Keratinocyte (primary cell): ENCODE data around the gene KMT2B. TPM values are rescaled to one million over a fixed set of nuclear protein-coding genes. Genes with fewer than 3 reads are reported as not detected.

Source experiments
- DNase-seq: peaks from one replicate; pipeline ENCODE4 v3.0.0-alpha.2; 2011; ENCODE audit warnings: low read depth, missing footprints, low spot score
- FAIRE-seq: peaks from 2 replicates; lab custom pipeline; 2011; peaks lifted over from hg19 to GRCh38; lab: Jason Lieb, UNC
- H2AFZ ChIP-seq: 2 replicates; pipeline ENCODE4 v1.6.0; 2012; ENCODE audit warnings: low read length, control low read depth, inconsistent platforms; ENCODE audit not compliant: control insufficient read depth
- H3K27ac ChIP-seq: 2 replicates; pipeline ENCODE4 v1.5.1; 2011; ENCODE audit warnings: low read length; ENCODE audit not compliant: control insufficient read depth, insufficient read depth
- H3K27me3 ChIP-seq: 3 replicates; pipeline ENCODE4 v1.6.0; 2011; ENCODE audit warnings: low read length; ENCODE audit not compliant: control insufficient read depth, insufficient read depth; ENCODE audit errors: extremely low read depth
- H3K36me3 ChIP-seq, 2 experiments: 2 replicates in 1 of 2; 3 replicates in 1 of 2; pipeline ENCODE4 v1.5.1; 2011; ENCODE audit warnings: low read length in 2 of 2, mild to moderate bottlenecking in 1 of 2; ENCODE audit not compliant: control insufficient read depth in 2 of 2, insufficient read depth in 2 of 2; ENCODE audit errors: extremely low read depth in 1 of 2
- H3K4me1 ChIP-seq: 3 replicates; pipeline ENCODE4 v1.5.1; 2011; ENCODE audit warnings: low read length; ENCODE audit not compliant: control insufficient read depth, insufficient read depth; ENCODE audit errors: extremely low read depth
- H3K4me2 ChIP-seq: 3 replicates; pipeline ENCODE4 v1.6.0; 2011; ENCODE audit warnings: low read depth, low read length; ENCODE audit not compliant: control insufficient read depth, insufficient read depth; ENCODE audit errors: extremely low read depth
- H3K4me3 ChIP-seq, 3 experiments: fragments of 200-600 bp in 1 of 3; sonication (generic) in 1 of 3; 2 replicates in 2 of 3; 3 replicates in 1 of 3; pipeline ENCODE4 v1.5.1; 2011 to 2016; ENCODE audit warnings: low read length in 3 of 3, mild to moderate bottlenecking in 3 of 3, control low read depth in 2 of 3, inconsistent platforms in 1 of 3, low read depth in 1 of 3, mixed read lengths in 1 of 3, mixed run types in 1 of 3, moderate library complexity in 1 of 3; ENCODE audit not compliant: control insufficient read depth in 2 of 3, insufficient read depth in 2 of 3; ENCODE audit errors: extremely low read depth in 1 of 3
- H3K79me2 ChIP-seq: 2 replicates; pipeline ENCODE4 v1.6.0; 2012; ENCODE audit warnings: low read length; ENCODE audit not compliant: control insufficient read depth, insufficient read depth
- H3K9ac ChIP-seq: 3 replicates; pipeline ENCODE4 v1.6.0; 2011; ENCODE audit warnings: low read length; ENCODE audit not compliant: control insufficient read depth, insufficient read depth; ENCODE audit errors: extremely low read depth
- H3K9me1 ChIP-seq: 3 replicates; pipeline ENCODE4 v1.6.0; 2011; ENCODE audit warnings: low read length; ENCODE audit not compliant: control insufficient read depth, insufficient read depth; ENCODE audit errors: extremely low read depth
- H3K9me3 ChIP-seq: 2 replicates; pipeline ENCODE4 v1.5.1; 2012; ENCODE audit warnings: low read depth, low read length; ENCODE audit not compliant: control insufficient read depth
- H4K20me1 ChIP-seq: 3 replicates; pipeline ENCODE4 v1.6.0; 2011; ENCODE audit warnings: low read length; ENCODE audit not compliant: control insufficient read depth, insufficient read depth; ENCODE audit errors: extremely low read depth
- EZH2 ChIP-seq: IDR thresholded peaks from one replicate; pipeline ENCODE4 v1.6.1; 2012; ENCODE audit warnings: inconsistent platforms, mild to moderate bottlenecking, low read length, moderate library complexity
- dilution Hi-C: fragments of 300-500 bp; cut with MboI; formaldehyde crosslinking; loops from one replicate; pipeline ENCODE4 v1.7.0; 2020; ENCODE audit warnings: low sequenced_read_pairs; ENCODE audit not compliant: extremely low pct_ligation_motif_present
- polyA plus RNA-seq, 5 experiments: library from polyadenylated mRNA; depleted of rRNA in 3 of 5; stranded (reverse) in 3 of 5; stranded (forward) in 1 of 5; unstranded in 1 of 5; fragments of >200 nt; gene quantifications; 1 replicate in 1 of 5; 2 replicates in 3 of 5; 3 replicates in 1 of 5; pipeline versions ENCODE4 v1.2.1 to v1.2.3, GENCODE V29; 2011 to 2012; ENCODE audit warnings: missing spikeins in 2 of 5, low read depth in 1 of 5, low replicate concordance in 1 of 5
- TF ChIP-seq, protein P1 (sequence below), 3 experiments: IDR thresholded peaks in 1 of 3; conservative IDR thresholded peaks in 1 of 3; optimal IDR thresholded peaks in 1 of 3; 2 replicates in 2 of 3; 3 replicates in 1 of 3; pipeline versions ENCODE3 to v1.5.1; 2011; ENCODE audit warnings: low read length in 3 of 3, mild to moderate bottlenecking in 3 of 3, moderate library complexity in 2 of 3, control low read depth in 1 of 3, inconsistent platforms in 1 of 3; ENCODE audit not compliant: insufficient read depth in 2 of 3; ENCODE audit errors: extremely low read depth in 1 of 3

The KMT2B gene
- polyA plus RNA-seq, 1 donor (not counting 4 experiments of a cell fraction or from before 2014, with no cell fraction given): 7.7 TPM

DNA sequence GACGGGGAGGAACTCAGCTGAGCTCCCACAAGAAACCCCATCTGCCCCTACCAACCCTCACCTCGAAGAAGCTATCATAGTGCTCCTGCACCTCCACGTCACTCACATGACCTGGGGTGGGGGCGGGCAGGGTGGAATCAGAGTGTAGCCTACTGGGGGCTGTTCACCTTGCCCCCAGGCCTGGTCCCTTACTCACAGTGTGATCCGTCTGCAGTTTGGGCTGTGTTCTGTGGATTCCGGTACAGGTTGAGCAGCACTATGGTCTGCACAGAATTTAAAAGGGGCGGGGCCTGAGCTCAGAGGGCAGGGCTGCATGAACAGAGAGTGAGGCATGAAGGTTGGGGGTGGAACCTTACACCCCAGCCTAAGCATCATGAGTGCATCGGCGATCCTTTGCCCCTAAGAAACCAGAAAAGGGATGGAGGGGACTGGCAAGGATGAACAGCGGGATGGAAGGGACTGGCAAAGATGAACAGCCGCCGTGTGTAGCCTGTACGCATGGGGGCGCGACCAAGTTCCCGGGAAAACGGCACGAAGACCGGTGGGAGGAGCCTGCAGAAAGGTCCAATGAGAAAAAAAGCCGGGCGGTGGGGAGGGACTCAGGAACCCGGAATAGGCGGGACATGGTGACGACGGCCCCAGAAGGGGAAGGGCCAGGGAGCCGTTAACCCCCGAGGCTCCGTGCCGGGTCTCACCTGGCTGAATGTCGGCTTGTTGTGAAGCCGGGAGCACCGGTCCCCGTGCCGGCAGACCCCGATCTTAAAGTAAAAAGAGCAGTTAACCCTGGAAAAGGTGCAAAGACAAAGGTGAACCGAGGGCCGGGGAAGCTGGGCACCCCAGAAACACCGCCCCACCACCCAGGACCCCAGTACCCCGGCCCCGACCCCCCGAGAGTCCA is 26.9 kb downstream of the KMT2B start:
- Histone ChIP-seq H3K9me1 (no peaks in the 10 kb centered on the region), H4K20me1 (no peaks in the 10 kb centered on the region), H3K4me1 (peaks cover 30% of the 10 kb centered on the region), H3K4me3 (peak overlapping the region; percentile 65 to 98 (median 93)), H3K27me3 (no peaks in the 10 kb centered on the region), H2AFZ (peak overlapping the region; percentile 87), H3K27ac (peak overlapping the region; percentile 94), H3K9me3 (no peaks in the 10 kb centered on the region), H3K9ac (peak overlapping the region; percentile 93), H3K79me2 (peaks cover 23% of the 10 kb centered on the region), H3K4me2 (peak overlapping the region; percentile 72), H3K36me3 (peaks cover 2 to 5% of the 10 kb centered on the region in 2 experiments)
- FAIRE-seq (peak; percentile 13), DNase-seq (peak; percentile 74)
- dilution Hi-C loops: no loop called here
- TF ChIP-seq, protein P1, sequence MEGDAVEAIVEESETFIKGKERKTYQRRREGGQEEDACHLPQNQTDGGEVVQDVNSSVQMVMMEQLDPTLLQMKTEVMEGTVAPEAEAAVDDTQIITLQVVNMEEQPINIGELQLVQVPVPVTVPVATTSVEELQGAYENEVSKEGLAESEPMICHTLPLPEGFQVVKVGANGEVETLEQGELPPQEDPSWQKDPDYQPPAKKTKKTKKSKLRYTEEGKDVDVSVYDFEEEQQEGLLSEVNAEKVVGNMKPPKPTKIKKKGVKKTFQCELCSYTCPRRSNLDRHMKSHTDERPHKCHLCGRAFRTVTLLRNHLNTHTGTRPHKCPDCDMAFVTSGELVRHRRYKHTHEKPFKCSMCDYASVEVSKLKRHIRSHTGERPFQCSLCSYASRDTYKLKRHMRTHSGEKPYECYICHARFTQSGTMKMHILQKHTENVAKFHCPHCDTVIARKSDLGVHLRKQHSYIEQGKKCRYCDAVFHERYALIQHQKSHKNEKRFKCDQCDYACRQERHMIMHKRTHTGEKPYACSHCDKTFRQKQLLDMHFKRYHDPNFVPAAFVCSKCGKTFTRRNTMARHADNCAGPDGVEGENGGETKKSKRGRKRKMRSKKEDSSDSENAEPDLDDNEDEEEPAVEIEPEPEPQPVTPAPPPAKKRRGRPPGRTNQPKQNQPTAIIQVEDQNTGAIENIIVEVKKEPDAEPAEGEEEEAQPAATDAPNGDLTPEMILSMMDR (optimal IDR thresholded peaks at IDR 0.05 in 1 of 3, IDR thresholded peaks at IDR 0.05 in 1 of 3, conservative IDR thresholded peaks at IDR 0.05 in 1 of 3; ENCODE audit: extremely low read depth in 1 of 3, insufficient read depth in 2 of 3, low read length in 3 of 3): peak in 2 of 3 experiments; percentile 10 to 46
- TF ChIP-seq EZH2: no peak

DNA sequence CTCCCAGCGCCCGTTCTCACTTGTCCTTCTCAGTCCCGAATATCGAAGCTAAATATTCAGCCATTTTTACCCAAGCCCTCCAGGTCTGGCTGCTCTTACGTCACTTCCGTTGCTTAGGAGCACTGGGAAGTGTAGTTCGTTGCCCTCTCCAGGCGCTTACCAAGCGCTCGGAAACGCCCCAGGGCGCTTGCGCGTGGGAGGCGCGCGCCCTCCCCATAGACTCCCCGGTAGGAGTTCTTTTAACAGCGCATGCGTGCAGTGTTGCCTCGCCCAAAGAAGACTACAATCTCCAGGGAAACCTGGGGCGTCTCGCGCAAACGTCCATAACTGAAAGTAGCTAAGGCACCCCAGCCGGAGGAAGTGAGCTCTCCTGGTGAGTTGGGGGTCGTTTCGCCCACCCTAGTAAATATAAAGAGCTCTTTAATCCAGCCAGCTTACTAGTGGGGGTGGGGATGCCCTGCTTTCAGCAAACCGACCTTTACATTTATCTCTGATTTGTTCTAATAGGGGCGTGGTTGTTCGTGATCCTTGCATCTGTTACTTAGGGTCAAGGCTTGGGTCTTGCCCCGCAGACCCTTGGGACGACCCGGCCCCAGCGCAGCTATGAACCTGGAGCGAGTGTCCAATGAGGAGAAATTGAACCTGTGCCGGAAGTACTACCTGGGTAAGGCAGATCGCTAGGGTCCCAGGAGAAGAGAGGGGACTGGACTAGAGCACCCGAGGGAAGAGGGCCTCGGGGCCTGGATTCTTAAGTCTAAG is 27.7 kb downstream of the KMT2B start, which contains the start of the genes PSENEN and U2AF1L4:
Gene PSENEN (plus strand): TSS at position 324 of the 759 bp plus-strand sequence. CDS start 280 bp downstream, at position 604.
Gene U2AF1L4 (minus strand): TSS at position 91 of the 759 bp plus-strand sequence. CDS start 27 bp downstream, at position 64.
- peak within 1 kb of the TSS; percentile 94 for H3K27ac ChIP-seq
- H3K79me2 ChIP-seq: peaks cover 30% of the 10 kb centered on the region
- no peak for TF ChIP-seq EZH2
- TF ChIP-seq, protein P1 (optimal IDR thresholded peaks at IDR 0.05 in 1 of 3, IDR thresholded peaks at IDR 0.05 in 1 of 3, conservative IDR thresholded peaks at IDR 0.05 in 1 of 3; ENCODE audit: extremely low read depth in 1 of 3, insufficient read depth in 2 of 3, low read length in 3 of 3): no peak
- DNase-seq (peak; percentile 96), FAIRE-seq (peak; percentile 68)
- H4K20me1 ChIP-seq: no peaks in the 10 kb centered on the region
- H3K4me3 ChIP-seq: peak within 1 kb of the TSS; percentile 65 to 100 (median 98)
- H3K9me3 ChIP-seq: no peaks in the 10 kb centered on the region
- H3K9ac ChIP-seq: peak within 1 kb of the TSS; percentile 93
- peak within 1 kb of the TSS; percentile 92 for H3K4me2 ChIP-seq
- peaks cover 30% of the 10 kb centered on the region for H3K4me1 ChIP-seq
- H3K9me1 ChIP-seq: no peaks in the 10 kb centered on the region
- dilution Hi-C loops: no loop called here
- peak within 1 kb of the TSS; percentile 87 for H2AFZ ChIP-seq
- H3K27me3 ChIP-seq: no peaks in the 10 kb centered on the region
- H3K36me3 ChIP-seq: peaks cover 6 to 10% of the 10 kb centered on the region in 2 experiments
